Measurements from ENCODE around the gene SUPT20HL1.
"Not testable (repeated sequence)": the region's sequence is repeated elsewhere in the genome, so short reads cannot be mapped to it uniquely, and the experiment has no call there.

The SUPT20HL1 gene

DNA sequence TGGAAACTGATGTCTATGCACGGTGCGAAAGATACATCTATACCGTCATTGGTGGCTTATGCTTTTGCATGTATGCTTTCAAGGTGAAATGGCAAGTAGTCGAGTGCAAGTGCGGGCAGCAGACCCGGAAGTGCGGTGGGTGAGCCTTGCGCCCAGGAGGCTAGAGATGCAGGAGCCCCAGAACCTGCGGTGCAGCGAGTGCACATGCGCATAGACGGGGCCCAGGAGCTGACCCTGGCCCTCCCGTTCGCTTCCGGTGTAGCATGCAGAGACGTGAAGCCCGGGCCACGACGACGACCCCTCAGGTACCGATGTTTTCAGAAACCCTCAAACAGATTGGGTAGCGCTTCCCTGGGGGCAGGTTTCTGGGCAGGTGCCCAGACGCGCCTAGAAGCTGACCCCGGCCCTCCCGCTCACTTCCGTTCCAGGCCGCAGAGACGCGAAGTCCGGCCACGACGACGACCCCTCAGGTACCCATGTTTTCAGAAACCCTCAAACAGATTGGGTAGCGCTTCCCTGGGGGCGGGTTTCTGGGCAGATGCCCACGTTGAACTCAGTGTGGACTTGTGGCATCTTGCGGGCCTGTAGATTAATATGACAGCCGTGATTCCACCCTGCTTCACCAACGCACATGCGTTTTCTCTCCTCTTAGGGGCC, 1.8 kb downstream of the SUPT20HL1 start:
- not testable (repeated sequence) for DNase-seq; H3K27me3 ChIP-seq (replicated peaks; ENCODE audit: control insufficient read depth, insufficient read depth, low read length, poor library complexity, severe bottlenecking); H3K4me1 ChIP-seq (ENCODE audit: control insufficient read depth, insufficient read depth, low read length, poor library complexity, severe bottlenecking); H3K9me3 ChIP-seq (ENCODE audit: control insufficient read depth, low read length); H3K36me3 ChIP-seq (ENCODE audit: control insufficient read depth, insufficient read depth, low read length); H3K27ac ChIP-seq (ENCODE audit: insufficient read depth, low read length, poor library complexity, severe bottlenecking); H3K4me3 ChIP-seq (ENCODE audit: insufficient read depth, low read depth, low read length, poor library complexity, severe bottlenecking)

DNA sequence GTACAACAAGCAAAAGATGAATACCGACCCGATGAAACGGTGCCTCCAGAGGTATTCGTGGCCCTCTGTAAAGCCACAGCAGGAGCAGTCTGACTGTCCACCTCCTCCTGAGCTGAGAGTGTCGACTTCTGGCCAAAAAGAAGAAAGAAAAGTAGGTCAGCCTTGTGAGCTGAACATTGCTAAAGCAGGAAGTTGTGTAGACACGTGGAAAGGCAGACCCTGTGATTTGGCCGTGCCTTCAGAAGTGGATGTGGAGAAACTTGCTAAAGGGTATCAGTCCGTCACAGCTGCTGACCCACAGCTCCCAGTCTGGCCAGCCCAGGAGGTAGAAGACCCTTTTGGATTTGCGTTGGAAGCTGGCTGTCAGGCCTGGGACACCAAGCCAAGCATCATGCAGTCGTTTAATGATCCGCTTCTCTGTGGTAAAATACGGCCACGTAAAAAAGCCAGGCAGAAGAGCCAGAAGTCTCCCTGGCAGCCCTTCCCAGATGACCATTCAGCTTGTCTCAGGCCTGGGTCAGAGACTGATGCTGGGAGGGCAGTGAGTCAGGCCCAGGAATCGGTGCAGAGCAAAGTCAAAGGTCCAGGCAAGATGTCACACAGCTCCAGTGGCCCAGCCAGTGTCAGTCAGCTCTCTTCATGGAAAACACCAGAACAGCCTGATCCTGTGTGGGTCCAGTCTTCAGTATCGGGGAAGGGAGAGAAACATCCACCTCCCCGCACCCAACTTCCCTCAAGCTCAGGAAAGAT, 3.2 kb downstream of the SUPT20HL1 start:
- H3K4me1 ChIP-seq (ENCODE audit: control insufficient read depth, insufficient read depth, low read length, poor library complexity, severe bottlenecking); H3K9me3 ChIP-seq (ENCODE audit: control insufficient read depth, low read length); H3K27ac ChIP-seq (ENCODE audit: insufficient read depth, low read length, poor library complexity, severe bottlenecking); DNase-seq; H3K4me3 ChIP-seq (ENCODE audit: insufficient read depth, low read depth, low read length, poor library complexity, severe bottlenecking); H3K27me3 ChIP-seq (replicated peaks; ENCODE audit: control insufficient read depth, insufficient read depth, low read length, poor library complexity, severe bottlenecking); H3K36me3 ChIP-seq (ENCODE audit: control insufficient read depth, insufficient read depth, low read length): not testable (repeated sequence)

DNA sequence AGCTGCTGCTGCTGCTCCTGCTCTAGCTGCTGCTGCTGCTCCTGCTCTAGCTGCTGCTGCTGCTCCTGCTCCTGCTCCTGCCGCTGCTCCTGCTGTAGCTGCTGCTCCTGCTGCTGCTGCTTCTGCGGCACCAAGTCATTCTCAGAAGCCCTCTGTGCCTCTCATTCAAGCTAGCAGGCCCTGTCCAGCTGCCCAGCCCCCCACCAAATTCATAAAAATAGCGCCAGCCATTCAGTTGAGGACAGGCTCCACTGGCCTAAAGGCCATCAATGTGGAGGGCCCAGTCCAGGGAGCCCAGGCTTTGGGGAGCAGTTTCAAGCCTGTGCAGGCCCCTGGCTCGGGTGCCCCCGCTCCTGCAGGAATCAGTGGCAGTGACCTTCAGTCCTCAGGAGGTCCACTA, 3.9 kb downstream of the SUPT20HL1 start:
- H3K27me3 ChIP-seq (replicated peaks; ENCODE audit: control insufficient read depth, insufficient read depth, low read length, poor library complexity, severe bottlenecking): no peaks in the 10 kb centered on the region
- no peaks in the 10 kb centered on the region for H3K9me3 ChIP-seq (ENCODE audit: control insufficient read depth, low read length)
- DNase-seq: no peak
- H3K4me1 ChIP-seq (ENCODE audit: control insufficient read depth, insufficient read depth, low read length, poor library complexity, severe bottlenecking): no peaks in the 10 kb centered on the region
- H3K4me3 ChIP-seq (ENCODE audit: insufficient read depth, low read depth, low read length, poor library complexity, severe bottlenecking): no peak overlapping the region
- no peaks in the 10 kb centered on the region for H3K36me3 ChIP-seq (ENCODE audit: control insufficient read depth, insufficient read depth, low read length)
- H3K27ac ChIP-seq (ENCODE audit: insufficient read depth, low read length, poor library complexity, severe bottlenecking): no peak overlapping the region

DNA sequence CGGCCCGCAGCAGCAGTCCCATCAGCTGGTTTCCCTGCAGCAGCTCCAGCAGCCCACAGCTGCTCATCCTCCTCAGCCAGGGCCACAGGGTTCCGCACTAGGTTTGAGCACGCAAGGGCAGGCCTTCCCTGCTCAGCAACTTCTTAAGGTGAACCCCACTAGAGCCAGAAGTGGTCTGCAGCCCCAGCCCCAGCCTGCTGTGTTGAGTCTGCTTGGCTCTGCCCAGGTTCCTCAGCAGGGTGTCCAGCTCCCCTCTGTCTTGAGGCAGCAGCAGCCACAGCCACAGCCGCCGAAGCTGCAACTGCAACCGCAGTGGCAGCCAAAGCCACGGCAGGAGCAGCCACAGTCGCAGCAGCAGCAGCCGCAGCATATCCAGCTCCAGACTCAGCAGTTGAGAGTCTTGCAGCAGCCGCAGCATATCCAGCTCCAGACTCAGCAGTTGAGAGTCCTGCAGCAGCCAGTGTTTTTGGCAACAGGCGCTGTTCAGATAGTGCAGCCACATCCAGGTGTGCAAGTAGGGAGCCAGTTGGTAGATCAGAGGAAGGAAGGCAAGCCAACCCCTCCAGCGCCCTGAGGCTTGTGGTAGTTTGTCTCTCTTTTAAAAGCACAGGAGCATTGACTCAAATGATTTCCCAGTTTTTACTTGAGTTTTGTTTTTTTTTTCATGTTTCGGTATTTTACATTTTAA, 4.6 kb downstream of the SUPT20HL1 start:
- no peaks in the 10 kb centered on the region for H3K36me3 ChIP-seq (ENCODE audit: control insufficient read depth, insufficient read depth, low read length)
- H3K27me3 ChIP-seq (replicated peaks; ENCODE audit: control insufficient read depth, insufficient read depth, low read length, poor library complexity, severe bottlenecking): no peaks in the 10 kb centered on the region
- H3K27ac ChIP-seq (ENCODE audit: insufficient read depth, low read length, poor library complexity, severe bottlenecking): no peak overlapping the region
- no peak overlapping the region for H3K4me3 ChIP-seq (ENCODE audit: insufficient read depth, low read depth, low read length, poor library complexity, severe bottlenecking)
- no peak for DNase-seq
- H3K4me1 ChIP-seq (ENCODE audit: control insufficient read depth, insufficient read depth, low read length, poor library complexity, severe bottlenecking): no peaks in the 10 kb centered on the region
- H3K9me3 ChIP-seq (ENCODE audit: control insufficient read depth, low read length): no peaks in the 10 kb centered on the region

DNA sequence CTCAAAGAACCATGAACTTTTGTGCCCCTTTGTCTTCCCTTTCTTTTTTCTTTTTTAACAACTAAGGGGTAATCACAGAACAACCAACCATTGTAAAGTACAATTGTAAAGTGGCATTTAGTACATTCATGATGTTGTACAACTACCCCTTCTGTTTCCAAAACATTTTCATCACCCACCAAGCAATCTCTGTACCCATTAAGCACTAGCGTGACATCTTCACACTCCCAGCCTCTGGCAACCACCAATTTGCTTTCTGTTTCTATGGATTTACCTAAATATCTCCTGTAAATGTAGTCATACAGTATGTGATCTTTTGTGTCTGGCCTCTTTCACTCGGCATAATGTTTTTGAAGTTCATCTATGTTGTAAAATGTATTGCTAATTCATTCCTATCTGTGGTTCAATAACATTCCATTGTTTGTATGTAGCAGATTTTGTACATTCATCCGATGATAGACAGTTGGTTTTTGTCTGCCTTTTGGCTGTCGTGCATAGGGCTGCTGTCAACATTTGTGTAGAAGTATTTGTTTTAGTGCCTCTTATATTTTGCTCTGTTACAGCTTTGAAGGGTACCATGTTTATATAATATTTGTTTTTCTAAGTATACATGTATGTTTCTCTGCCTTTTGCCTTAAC, 6.4 kb downstream of the SUPT20HL1 start:
- not testable (repeated sequence) for DNase-seq; H3K27me3 ChIP-seq (replicated peaks; ENCODE audit: control insufficient read depth, insufficient read depth, low read length, poor library complexity, severe bottlenecking); H3K27ac ChIP-seq (ENCODE audit: insufficient read depth, low read length, poor library complexity, severe bottlenecking); H3K9me3 ChIP-seq (ENCODE audit: control insufficient read depth, low read length); H3K36me3 ChIP-seq (ENCODE audit: control insufficient read depth, insufficient read depth, low read length); H3K4me3 ChIP-seq (ENCODE audit: insufficient read depth, low read depth, low read length, poor library complexity, severe bottlenecking); H3K4me1 ChIP-seq (ENCODE audit: control insufficient read depth, insufficient read depth, low read length, poor library complexity, severe bottlenecking)

DNA sequence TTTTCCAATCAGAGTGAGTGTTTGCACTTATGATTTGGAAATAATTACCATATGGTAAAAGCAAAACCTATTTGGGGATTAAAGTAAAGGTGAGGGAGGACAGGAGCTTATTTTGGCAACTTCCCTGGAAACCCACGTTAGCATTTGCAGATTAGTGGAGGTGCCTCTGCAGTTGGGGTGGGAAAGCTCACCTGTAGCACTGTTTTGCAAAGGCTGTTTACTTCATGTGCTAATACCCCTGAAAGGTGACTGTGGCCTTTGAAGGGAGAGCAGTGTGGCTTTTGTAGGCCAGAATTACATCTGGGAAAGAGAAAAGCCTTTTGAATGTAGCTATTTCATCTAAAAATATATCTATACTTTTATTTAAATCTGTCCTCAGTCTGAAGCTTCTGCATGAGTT, 9.4 kb downstream of the SUPT20HL1 start:
- H3K27me3 ChIP-seq (replicated peaks; ENCODE audit: control insufficient read depth, insufficient read depth, low read length, poor library complexity, severe bottlenecking): no peaks in the 10 kb centered on the region
- H3K4me3 ChIP-seq (ENCODE audit: insufficient read depth, low read depth, low read length, poor library complexity, severe bottlenecking): no peak overlapping the region
- no peaks in the 10 kb centered on the region for H3K4me1 ChIP-seq (ENCODE audit: control insufficient read depth, insufficient read depth, low read length, poor library complexity, severe bottlenecking)
- H3K36me3 ChIP-seq (ENCODE audit: control insufficient read depth, insufficient read depth, low read length): no peaks in the 10 kb centered on the region
- DNase-seq: no peak
- no peak overlapping the region for H3K27ac ChIP-seq (ENCODE audit: insufficient read depth, low read length, poor library complexity, severe bottlenecking)
- no peaks in the 10 kb centered on the region for H3K9me3 ChIP-seq (ENCODE audit: control insufficient read depth, low read length)

DNA sequence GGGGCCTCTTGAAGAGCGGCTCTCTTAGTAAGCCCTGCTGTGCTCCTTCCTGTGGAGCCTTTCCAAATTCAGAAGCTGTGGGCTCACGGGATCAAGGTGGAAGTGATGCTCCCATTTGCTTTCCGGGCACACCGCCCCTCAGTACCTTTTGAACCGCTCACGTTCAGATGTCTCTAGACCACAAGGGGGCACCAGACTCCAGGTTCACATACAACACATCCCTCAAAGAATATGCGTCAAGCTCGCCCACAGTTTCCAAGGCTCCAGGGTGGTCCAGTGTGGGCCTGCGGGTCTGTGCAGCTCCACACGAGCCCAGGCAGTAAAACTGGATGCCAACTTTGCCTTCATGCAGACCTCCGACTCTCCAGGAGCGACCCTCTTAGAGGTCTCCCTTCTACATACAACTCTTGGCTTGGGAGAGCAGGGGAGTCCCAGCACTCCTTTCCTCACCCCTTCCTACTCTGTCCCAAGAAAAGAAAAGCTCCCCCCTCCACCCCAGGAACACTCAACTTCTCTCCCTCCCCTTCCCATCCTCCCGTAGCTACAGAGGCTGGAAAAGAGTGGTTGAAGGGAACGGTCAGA, 11.0 kb downstream of the SUPT20HL1 start:
- H3K27me3 ChIP-seq (replicated peaks; ENCODE audit: control insufficient read depth, insufficient read depth, low read length, poor library complexity, severe bottlenecking): no peaks in the 10 kb centered on the region
- no peaks in the 10 kb centered on the region for H3K4me1 ChIP-seq (ENCODE audit: control insufficient read depth, insufficient read depth, low read length, poor library complexity, severe bottlenecking)
- H3K27ac ChIP-seq (ENCODE audit: insufficient read depth, low read length, poor library complexity, severe bottlenecking): no peak overlapping the region
- peak; percentile 17 to 33 (median 26) for DNase-seq
- no peaks in the 10 kb centered on the region for H3K36me3 ChIP-seq (ENCODE audit: control insufficient read depth, insufficient read depth, low read length)
- H3K4me3 ChIP-seq (ENCODE audit: insufficient read depth, low read depth, low read length, poor library complexity, severe bottlenecking): no peak overlapping the region
- H3K9me3 ChIP-seq (ENCODE audit: control insufficient read depth, low read length): no peaks in the 10 kb centered on the region

DNA sequence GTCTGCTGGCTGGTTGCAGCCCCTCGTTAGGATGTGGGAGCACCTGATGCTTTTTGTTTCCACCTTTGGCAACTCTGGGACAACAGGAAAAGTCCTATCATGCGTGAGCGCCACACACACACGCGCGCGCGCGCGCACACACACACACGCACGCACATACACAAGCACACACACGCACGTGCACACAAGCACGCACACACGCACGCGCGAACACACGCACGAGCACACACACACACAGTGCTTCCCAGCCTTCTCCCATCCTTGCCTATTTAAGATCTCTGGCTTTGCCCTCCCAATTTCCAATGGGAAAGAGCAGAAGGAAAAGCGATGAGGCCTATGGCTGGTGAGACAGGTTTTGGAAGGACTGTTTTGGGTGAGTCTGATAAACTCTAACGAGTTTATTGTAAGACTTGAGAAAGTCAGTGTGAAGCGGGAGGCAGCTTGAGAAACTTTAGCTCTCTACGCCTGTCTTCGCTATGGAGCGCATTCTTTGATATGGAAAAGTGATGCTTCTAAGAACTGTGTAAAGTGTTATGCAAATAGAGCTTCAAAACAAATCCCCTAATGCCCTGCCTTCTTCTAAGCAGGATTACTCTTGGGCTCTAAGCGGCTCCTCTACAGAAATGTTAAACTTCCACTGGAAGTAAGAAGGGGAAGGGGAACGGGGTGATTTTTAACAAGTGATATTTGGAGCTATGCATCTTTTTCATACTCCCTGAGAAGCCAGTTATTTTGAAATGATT, 11.8 kb downstream of the SUPT20HL1 start:
- Histone ChIP-seq H3K9me3 (ENCODE audit: control insufficient read depth, low read length) (no peaks in the 10 kb centered on the region), H3K27me3 (replicated peaks; ENCODE audit: control insufficient read depth, insufficient read depth, low read length, poor library complexity, severe bottlenecking) (no peaks in the 10 kb centered on the region), H3K36me3 (ENCODE audit: control insufficient read depth, insufficient read depth, low read length) (no peaks in the 10 kb centered on the region), H3K4me1 (ENCODE audit: control insufficient read depth, insufficient read depth, low read length, poor library complexity, severe bottlenecking) (no peaks in the 10 kb centered on the region), H3K27ac (ENCODE audit: insufficient read depth, low read length, poor library complexity, severe bottlenecking) (no peak overlapping the region), H3K4me3 (ENCODE audit: insufficient read depth, low read depth, low read length, poor library complexity, severe bottlenecking) (peak overlapping the region; percentile 18)
- no peak for DNase-seq

DNA sequence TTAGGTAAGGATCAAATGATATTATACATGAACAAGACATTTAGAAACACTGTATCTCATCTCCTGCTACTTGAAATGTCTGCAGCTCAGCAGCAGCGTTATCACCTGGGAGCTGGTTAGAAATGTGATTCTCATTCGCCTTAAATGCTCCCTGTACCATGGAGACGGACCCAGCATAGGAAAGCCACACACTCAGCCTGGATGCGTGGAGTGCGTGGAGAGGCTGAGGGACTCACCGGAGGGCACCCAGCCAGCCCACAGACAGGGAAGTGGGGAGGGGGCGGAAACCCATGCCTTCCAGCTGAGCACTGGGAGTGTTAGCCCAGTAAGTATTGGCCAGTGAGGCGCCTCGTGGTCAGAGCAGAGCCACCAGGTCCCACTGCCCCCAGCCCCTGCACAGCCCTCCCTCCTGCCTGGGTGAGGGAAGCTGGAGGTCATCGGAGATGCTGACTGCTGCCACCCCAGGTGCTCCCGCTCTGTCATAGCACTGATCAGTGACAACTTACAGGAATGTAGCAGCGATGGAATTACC, 15.2 kb downstream of the SUPT20HL1 start:
- Histone ChIP-seq H3K4me1 (ENCODE audit: control insufficient read depth, insufficient read depth, low read length, poor library complexity, severe bottlenecking) (no peaks in the 10 kb centered on the region), H3K4me3 (ENCODE audit: insufficient read depth, low read depth, low read length, poor library complexity, severe bottlenecking) (no peak overlapping the region), H3K36me3 (ENCODE audit: control insufficient read depth, insufficient read depth, low read length) (no peaks in the 10 kb centered on the region), H3K9me3 (ENCODE audit: control insufficient read depth, low read length) (no peaks in the 10 kb centered on the region), H3K27me3 (replicated peaks; ENCODE audit: control insufficient read depth, insufficient read depth, low read length, poor library complexity, severe bottlenecking) (no peaks in the 10 kb centered on the region), H3K27ac (ENCODE audit: insufficient read depth, low read length, poor library complexity, severe bottlenecking) (no peak overlapping the region)
- no peak for DNase-seq
